Frontal cortex (tissue), 1 donor: ENCODE data around the gene TIMMDC1. TPM values are rescaled to one million over a fixed set of nuclear protein-coding genes. Genes with fewer than 3 reads are reported as not detected.

ENCODE experiments used
- total RNA-seq: library from RNA; depleted of rRNA; stranded (reverse); fragments of >200 nt; gene quantifications from one replicate; pipeline ENCODE4 v1.2.3, GENCODE V29; 2014

TIMMDC1 gene
- total RNA-seq, 1 donor from 2014 or later, result 31.0 TPM

Other genes starting within 250 kb of the TIMMDC1 start
- gene ARHGAP31, start 204.2 kb upstream of the TIMMDC1 start, total RNA-seq, result 2.0 TPM
- 9.8 TPM for gene TMEM39A, start 34.9 kb upstream of the TIMMDC1 start, total RNA-seq
- gene POGLUT1, start 29.6 kb upstream of the TIMMDC1 start, total RNA-seq, result 15.1 TPM
- not detected for gene CD80, start 61.1 kb downstream of the TIMMDC1 start, total RNA-seq
- gene ADPRH, start 80.9 kb downstream of the TIMMDC1 start, total RNA-seq, result 1.2 TPM
- gene PLA1A, start 99.3 kb downstream of the TIMMDC1 start, total RNA-seq, result 0.41 TPM
- gene POPDC2, start 162.0 kb downstream of the TIMMDC1 start, total RNA-seq, result 0.82 TPM
- 11.0 TPM for gene COX17, start 178.9 kb downstream of the TIMMDC1 start, total RNA-seq
- 7.7 TPM for gene CFAP91, start 204.5 kb downstream of the TIMMDC1 start, total RNA-seq